ENCODE data around the gene CBX1. TPM values are rescaled to one million over a fixed set of nuclear protein-coding genes. Genes with fewer than 3 reads are reported as not detected.

Gene CBX1
- total RNA-seq, 2 experiments from 2014 or later, result 5.5 to 6.6 TPM

- TF ChIP-seq CTCF (IDR thresholded peaks at IDR 0.05), result no peak
- H3K36me3 Mint-ChIP-seq (ENCODE audit: low read depth), result peaks cover 20% of the 10 kb centered on the region
- ATAC-seq (ENCODE audit: poor library complexity), result no peak
- no peak for DNase-seq
- ChIA-PET CTCF (interaction anchor here (6.1 kb wide), 1 partner anchor 9 kb away, joined by 23 read pairs; no protein-coding TSS in a partner anchor), POLR2A (interaction anchor here (1.1 to 1.4 kb wide), 2 partner anchors 10 to 150 kb away, joined by 3 read pairs; no protein-coding TSS in a partner anchor)
- peak overlapping the region; percentile 30 for H3K27ac Mint-ChIP-seq
- Histone ChIP-seq H3K4me1 (ENCODE audit: insufficient read depth, low read length) (peaks cover 35% of the 10 kb centered on the region), H3K27me3 (ENCODE audit: control insufficient read depth in 1 of 2, insufficient read depth in 2 of 2, low read length in 2 of 2) (no peaks in the 10 kb centered on the region), H3K36me3 (ENCODE audit: insufficient read depth, low read length) (peaks cover 1% of the 10 kb centered on the region), H3K9me3 (ENCODE audit: control insufficient read depth in 1 of 2, insufficient read depth in 1 of 2, low read length in 2 of 2) (no peaks in the 10 kb centered on the region), H3K4me3 (ENCODE audit: low read length) (no peak overlapping the region), H3K27ac (ENCODE audit: low read depth in 1 of 2, low read length in 2 of 2) (no peak overlapping the region)
- peak overlapping the region; percentile 48 for H3K4me3 Mint-ChIP-seq
- intact Hi-C loops (cut with DNase I, micrococcal nuclease), result loop anchor here in 1 of 2 experiments (2.0 to 5.0 kb wide), 2 partner anchors 63 to 393 kb away; no protein-coding TSS in a partner anchor
- H3K9me3 Mint-ChIP-seq, result no peaks in the 10 kb centered on the region
- H3K27me3 Mint-ChIP-seq, result no peaks in the 10 kb centered on the region
- peaks cover 41% of the 10 kb centered on the region for H3K4me1 Mint-ChIP-seq (ENCODE audit: low read depth)
Measured at GRCh38 chr17:48045316-48046001, 55.8 kb downstream of the CBX1 start.

- TF ChIP-seq CTCF (IDR thresholded peaks at IDR 0.05), result no peak
- H3K4me3 Mint-ChIP-seq, result no peak overlapping the region
- Histone ChIP-seq H3K27me3 (ENCODE audit: control insufficient read depth in 1 of 2, insufficient read depth in 2 of 2, low read length in 2 of 2) (no peaks in the 10 kb centered on the region), H3K4me3 (ENCODE audit: low read length) (no peak overlapping the region), H3K27ac (ENCODE audit: low read depth in 1 of 2, low read length in 2 of 2) (no peak overlapping the region), H3K9me3 (ENCODE audit: control insufficient read depth in 1 of 2, insufficient read depth in 1 of 2, low read length in 2 of 2) (no peaks in the 10 kb centered on the region), H3K4me1 (ENCODE audit: insufficient read depth, low read length) (peaks cover 29% of the 10 kb centered on the region), H3K36me3 (ENCODE audit: insufficient read depth, low read length) (no peaks in the 10 kb centered on the region)
- POLR2A ChIA-PET, result interaction anchor here (0.6 kb wide), 1 partner anchor 329 kb away, joined by 4 read pairs; no protein-coding TSS in a partner anchor
- DNase-seq, result no peak
- H3K36me3 Mint-ChIP-seq (ENCODE audit: low read depth), result peaks cover 16% of the 10 kb centered on the region
- peaks cover 35% of the 10 kb centered on the region for H3K4me1 Mint-ChIP-seq (ENCODE audit: low read depth)
- H3K27ac Mint-ChIP-seq, result no peak overlapping the region
- H3K27me3 Mint-ChIP-seq, result no peaks in the 10 kb centered on the region
- CTCF ChIA-PET, result interaction anchor here (0.6 to 1.1 kb wide), 2 partner anchors 90 to 679 kb away, joined by 3 read pairs; no protein-coding TSS in a partner anchor
- no peak for ATAC-seq (ENCODE audit: poor library complexity)
- H3K9me3 Mint-ChIP-seq, result no peaks in the 10 kb centered on the region
- intact Hi-C loops (cut with DNase I, micrococcal nuclease), result loop anchor here in 1 of 2 experiments (5.0 kb wide), 1 partner anchor 393 kb away; no protein-coding TSS in a partner anchor
Measured at GRCh38 chr17:48044851-48045250, 56.4 kb downstream of the CBX1 start.

- TF ChIP-seq CTCF (IDR thresholded peaks at IDR 0.05), result no peak
- peaks cover 18% of the 10 kb centered on the region for H3K4me1 ChIP-seq (ENCODE audit: insufficient read depth, low read length)
- no peak overlapping the region for H3K4me3 Mint-ChIP-seq
- H3K27ac ChIP-seq (ENCODE audit: low read depth in 1 of 2, low read length in 2 of 2), result no peak overlapping the region
- CTCF ChIA-PET, result interaction anchor here (1.2 to 1.4 kb wide), 2 partner anchors 17 to 22 kb away, joined by 3 to 6 read pairs; no protein-coding TSS in a partner anchor
- no peak for DNase-seq
- H3K9me3 Mint-ChIP-seq, result no peaks in the 10 kb centered on the region
- H3K4me3 ChIP-seq (ENCODE audit: low read length), result no peak overlapping the region
- H3K27ac Mint-ChIP-seq, result no peak overlapping the region
- ATAC-seq (ENCODE audit: poor library complexity), result no peak
- no peaks in the 10 kb centered on the region for H3K9me3 ChIP-seq (ENCODE audit: control insufficient read depth in 1 of 2, insufficient read depth in 1 of 2, low read length in 2 of 2)
- intact Hi-C loops (cut with DNase I, micrococcal nuclease), result no loop called here
- peaks cover 28% of the 10 kb centered on the region for H3K4me1 Mint-ChIP-seq (ENCODE audit: low read depth)
- peaks cover 0 to 9% of the 10 kb centered on the region in 2 experiments for H3K27me3 ChIP-seq (ENCODE audit: control insufficient read depth in 1 of 2, insufficient read depth in 2 of 2, low read length in 2 of 2)
- POLR2A ChIA-PET, result interaction anchor here (1.3 kb wide), 1 partner anchor 23 kb away, joined by 3 read pairs; no protein-coding TSS in a partner anchor
- peaks cover 6% of the 10 kb centered on the region for H3K36me3 Mint-ChIP-seq (ENCODE audit: low read depth)
- no peaks in the 10 kb centered on the region for H3K36me3 ChIP-seq (ENCODE audit: insufficient read depth, low read length)
- H3K27me3 Mint-ChIP-seq, result peaks cover 13% of the 10 kb centered on the region
Measured at GRCh38 chr17:48043176-48043575, 58.1 kb downstream of the CBX1 start.
